ENCODE measurements around the gene TBC1D22A. TPM values are rescaled to one million over a fixed set of nuclear protein-coding genes. Genes with fewer than 3 reads are reported as not detected.
"Not testable (repeated sequence)": the region's sequence is repeated elsewhere in the genome, so short reads cannot be mapped to it uniquely, and the experiment has no call there.

Gene TBC1D22A
- total RNA-seq, 1 donor from 2014 or later = 33.0 TPM

GRCh38 chr22:47100646-47101200 lies 338.3 kb downstream of the TBC1D22A start:
- DNase-seq (ENCODE audit: low spot score) = no peak

GRCh38 chr22:47101321-47101885 lies 339.0 kb downstream of the TBC1D22A start:
- DNase-seq (ENCODE audit: low spot score) = no peak

GRCh38 chr22:47102081-47102480 lies 339.6 kb downstream of the TBC1D22A start:
- no peak for DNase-seq (ENCODE audit: low spot score)

GRCh38 chr22:47102648-47103047 lies 340.2 kb downstream of the TBC1D22A start:
- no peak for DNase-seq (ENCODE audit: low spot score)

DNA sequence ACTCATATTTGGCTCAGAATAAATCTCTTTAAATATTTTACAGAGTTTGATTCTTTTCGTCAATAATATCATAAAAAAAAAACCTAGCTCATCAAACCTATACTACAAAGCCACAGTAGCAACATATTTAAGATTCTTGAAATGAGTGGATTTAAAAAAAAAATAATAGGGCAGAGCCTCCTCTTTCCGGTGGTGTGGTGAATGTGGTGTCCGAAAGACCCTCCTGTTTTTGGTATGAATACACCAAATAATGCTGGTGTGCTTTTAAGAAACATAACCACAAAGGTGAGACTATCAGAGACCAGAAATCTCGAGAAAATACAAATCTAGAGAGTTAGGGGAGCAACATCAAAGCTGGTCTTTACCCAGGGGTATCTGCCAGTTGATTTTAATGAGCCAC lies 342.6 kb downstream of the TBC1D22A start:
- DNase-seq (ENCODE audit: low spot score) = no peak

GRCh38 chr22:47106806-47107205 lies 344.4 kb downstream of the TBC1D22A start:
- no peak for DNase-seq (ENCODE audit: low spot score)

- DNase-seq (ENCODE audit: low spot score) = no peak
Observed at GRCh38 chr22:47107431-47107830, 345.0 kb downstream of the TBC1D22A start.

DNA sequence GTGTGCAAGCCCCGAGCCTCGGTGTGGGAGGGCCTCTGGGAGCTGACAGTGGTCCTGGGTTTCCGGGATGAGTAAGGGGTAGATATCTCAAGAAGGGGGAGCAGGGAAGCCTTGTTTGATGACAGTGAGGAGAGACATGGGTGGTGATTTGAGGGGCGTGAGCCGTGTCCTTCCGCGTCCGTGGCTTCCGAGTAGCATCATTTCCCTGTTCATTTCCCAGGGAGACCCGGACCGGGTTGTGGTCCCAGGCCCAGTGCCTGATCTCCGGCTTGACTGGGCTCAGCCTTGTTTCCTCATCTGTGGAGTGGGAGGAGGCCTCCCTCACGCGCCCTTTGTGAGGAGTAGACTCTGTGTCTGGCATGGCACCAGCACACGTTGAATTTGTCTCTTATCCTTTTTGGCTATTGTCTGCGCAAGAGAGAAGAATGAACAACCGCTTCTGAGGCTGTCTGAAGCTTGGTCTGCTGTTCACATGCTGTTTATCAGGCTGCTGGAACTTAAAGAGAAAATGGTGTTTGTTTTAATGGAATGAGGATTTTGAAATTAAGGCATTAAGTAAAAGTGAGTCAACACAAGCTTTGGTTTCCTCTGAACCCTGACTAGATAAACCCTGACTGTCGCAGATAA lies 348.5 kb downstream of the TBC1D22A start:
- no peak for DNase-seq (ENCODE audit: low spot score)

GRCh38 chr22:47111626-47112581 lies 349.5 kb downstream of the TBC1D22A start:
- DNase-seq (ENCODE audit: low spot score) = no peak

- DNase-seq (ENCODE audit: low spot score) = no peak
Observed at GRCh38 chr22:47112582-47112965, 350.1 kb downstream of the TBC1D22A start.

DNA sequence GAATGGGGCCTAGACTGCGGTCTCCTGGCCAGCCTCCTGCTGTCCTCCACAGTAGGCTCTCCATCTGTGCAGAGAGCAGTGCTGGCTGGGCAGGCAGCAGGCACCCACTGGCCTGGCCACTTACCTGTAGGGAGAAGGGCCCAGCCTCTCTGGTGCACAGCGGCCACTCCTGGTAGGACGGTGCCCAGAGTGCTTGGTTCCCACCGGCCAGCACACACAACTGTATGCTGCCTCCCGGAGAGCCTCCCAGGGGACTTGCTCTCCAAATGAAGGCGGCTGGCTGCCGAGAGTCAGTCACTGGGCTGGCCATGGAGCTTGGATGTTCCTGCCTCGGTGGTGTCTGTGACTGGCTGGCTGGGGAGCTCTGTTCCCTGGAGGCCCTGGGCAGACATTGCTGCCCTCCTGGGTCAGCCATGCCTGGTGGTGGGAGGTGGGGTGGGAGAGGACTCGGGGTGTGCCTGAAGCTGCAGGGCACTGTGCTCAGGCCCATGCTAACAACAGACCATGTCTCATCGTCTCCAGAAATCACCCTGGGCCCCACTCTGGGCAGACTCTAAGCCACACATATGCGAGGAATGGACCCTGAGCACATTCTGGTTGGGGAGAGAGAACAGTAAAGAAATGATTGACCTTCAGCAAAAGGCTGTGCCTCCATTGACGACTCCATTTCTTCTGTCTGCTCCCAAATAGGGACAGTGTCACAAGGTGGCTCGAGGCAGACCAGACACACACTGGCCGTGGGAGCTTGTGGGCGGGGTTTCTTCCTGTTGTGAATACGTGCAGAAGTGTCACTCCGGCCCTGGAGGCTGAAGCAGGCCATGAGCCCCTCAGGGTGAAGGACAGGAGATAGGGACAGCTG lies 350.8 kb downstream of the TBC1D22A start:
- no peak for DNase-seq (ENCODE audit: low spot score)

DNA sequence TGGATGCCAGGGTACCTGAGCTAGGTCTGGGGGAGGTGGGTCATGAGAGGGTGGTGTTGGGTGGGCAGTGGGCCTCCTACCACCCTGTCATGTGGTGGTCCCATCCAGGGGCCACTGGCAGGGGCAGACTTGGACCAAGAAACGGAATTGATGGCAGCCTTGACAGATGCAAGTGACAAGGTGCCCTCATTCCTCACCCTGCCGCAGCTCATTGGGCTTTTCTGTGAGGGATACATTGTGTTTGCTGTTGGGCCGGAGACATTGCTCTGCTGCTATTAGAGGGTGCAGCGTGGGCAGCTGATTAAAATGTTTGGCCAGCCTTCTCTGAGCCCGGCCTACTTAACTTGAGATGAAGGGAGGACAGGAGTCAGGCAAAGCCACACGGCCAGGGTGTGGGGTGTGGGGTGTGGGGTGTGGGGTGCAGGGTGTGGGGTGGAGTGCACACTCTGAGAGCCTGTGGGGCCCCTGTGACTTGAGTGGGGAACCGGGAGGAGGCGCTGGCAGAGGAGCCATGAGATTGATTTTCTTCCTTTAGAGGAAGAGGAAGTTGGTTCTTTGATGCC lies 351.5 kb downstream of the TBC1D22A start:
- no peak for DNase-seq (ENCODE audit: low spot score)

DNA sequence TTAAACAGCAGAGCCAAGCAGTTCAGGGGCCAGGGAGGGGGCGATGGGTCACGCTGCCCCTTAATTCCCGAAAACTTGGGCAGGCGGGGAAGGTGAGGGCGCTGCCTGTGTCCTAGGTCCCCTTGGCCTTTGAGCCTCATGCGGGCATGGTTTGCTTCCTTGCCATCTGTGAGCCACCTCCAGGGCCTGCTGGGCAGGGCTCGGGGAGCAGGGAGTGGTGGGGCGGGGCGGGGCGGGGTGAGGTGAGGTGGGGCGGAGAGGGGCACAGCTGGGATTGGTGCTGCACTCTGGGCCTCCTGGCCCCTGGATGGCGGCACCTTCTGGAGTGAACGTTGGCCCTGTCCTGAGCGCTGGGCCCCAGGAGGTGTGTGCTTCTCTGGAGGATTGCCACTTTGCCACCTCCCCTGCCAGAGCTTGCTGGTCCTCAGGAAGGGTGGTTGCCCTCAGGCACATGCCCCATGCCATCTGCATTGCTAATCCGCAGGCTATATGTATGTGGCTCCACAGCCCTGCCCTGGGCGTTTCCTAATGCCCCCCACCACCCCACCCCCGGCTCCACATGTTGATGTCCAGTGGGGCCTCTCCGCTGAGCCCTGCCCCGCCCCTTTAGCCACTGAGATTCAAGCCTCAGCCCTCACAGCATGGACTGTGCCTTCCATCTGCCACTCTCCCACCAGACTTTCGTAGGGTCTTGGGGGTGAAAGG lies 352.5 kb downstream of the TBC1D22A start:
- DNase-seq (ENCODE audit: low spot score) = no peak

GRCh38 chr22:47115518-47115890 lies 353.1 kb downstream of the TBC1D22A start:
- no peak for DNase-seq (ENCODE audit: low spot score)

DNA sequence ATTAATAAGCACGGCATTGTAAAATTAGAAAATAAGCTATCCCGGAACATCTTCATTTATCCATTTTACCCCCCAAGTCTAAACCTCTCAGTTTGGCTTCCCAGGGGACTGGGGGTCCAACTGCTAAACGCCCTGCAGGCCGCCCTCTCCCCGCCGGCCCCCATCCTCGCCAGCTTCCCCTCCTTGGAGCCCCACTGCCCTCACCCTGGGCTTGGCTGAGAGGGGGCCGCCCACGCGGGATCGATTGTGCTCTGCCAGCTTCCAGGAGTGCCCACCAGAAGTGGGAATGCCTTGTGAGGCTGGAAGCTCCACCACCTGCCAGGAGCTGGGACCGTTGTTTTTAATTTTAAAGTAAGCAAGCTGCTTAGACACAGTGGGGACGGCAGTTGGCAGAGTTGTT lies 353.5 kb downstream of the TBC1D22A start:
- DNase-seq (ENCODE audit: low spot score) = no peak

DNA sequence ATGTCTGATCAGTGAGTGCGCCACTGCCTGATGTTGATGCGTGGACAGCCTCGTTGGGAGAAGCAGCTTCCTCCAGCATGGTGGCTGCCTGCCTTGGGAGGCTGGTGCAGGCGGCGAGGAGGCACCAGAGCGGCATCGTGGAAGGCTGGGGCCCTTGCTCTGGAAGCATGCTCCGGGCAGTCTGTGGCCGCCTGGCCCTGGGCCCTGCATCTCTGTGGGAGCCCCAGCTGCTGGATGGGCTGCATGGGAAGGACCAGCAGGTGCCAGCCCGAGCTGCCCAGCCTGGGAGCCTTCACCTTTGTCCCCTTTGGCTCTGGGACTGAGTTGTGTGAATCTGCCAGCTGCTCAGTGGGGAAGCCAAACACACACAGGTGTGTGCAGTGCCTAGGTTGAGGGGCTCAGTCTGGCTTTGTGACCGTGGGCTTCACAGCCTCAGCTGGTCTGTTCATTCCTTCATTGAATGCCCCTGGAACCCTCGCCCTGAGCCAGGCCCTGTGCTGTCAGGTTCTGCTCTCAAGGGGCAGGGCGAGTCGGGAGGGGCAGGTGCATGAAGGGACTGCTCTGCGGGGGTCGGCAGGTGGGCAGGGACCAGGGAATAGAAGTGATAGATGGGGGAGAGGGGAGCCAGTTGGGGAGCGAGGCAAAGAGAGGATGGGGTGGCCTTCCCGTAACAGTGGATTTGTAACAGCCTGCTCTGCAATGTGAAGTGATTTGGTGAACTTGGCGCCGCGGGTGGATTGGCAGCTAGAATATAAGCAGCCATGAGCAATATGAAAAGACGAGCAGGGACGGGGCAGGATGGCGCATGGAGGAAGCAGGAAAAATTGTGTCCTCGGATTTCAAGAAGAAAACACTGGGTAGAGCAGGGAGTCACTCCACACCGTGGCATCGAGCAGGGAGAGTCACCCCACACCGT lies 354.2 kb downstream of the TBC1D22A start:
- no peak for DNase-seq (ENCODE audit: low spot score)

GRCh38 chr22:47117442-47117841 lies 355.0 kb downstream of the TBC1D22A start:
- DNase-seq (ENCODE audit: low spot score) = not testable (repeated sequence)

DNA sequence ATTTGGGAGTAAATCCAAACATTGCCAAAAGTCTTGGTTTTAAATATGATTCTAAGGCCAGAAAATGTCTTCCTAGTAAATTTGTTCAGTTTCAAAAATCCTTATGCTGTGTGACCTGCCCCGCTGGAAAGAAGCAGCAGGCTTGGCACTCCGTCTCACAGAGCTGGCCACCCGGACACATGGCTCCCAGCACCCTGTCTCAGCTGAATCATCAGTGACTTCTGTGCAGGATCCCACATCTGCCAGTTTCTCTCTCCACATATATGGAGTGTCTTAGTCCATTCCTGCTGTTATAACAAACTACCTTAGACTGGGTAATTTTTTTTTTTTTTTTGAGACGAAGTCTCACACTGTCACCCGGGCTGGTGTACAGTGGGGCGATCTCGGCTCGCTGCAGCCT lies 356.7 kb downstream of the TBC1D22A start:
- DNase-seq (ENCODE audit: low spot score) = no peak

DNA sequence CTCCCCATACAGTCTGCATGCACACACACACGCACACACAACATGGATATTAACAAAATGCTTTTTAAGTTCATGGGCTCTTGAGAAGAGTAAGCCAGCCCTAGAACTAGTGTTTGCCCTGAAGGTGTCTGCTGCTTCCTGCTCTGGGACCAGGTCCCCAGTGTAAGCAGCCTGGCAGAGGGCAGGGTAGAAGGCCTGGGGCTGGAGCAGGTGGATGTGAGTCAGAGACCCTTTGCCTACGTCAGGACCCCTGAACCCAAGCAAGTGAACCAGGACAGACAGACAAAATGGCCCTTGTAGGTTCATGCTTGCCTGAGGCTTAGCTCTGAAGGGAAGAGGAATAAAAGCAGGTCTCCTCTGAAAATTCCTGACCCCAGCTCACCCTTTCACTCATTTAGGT lies 357.9 kb downstream of the TBC1D22A start:
- no peak for DNase-seq (ENCODE audit: low spot score)

DNA sequence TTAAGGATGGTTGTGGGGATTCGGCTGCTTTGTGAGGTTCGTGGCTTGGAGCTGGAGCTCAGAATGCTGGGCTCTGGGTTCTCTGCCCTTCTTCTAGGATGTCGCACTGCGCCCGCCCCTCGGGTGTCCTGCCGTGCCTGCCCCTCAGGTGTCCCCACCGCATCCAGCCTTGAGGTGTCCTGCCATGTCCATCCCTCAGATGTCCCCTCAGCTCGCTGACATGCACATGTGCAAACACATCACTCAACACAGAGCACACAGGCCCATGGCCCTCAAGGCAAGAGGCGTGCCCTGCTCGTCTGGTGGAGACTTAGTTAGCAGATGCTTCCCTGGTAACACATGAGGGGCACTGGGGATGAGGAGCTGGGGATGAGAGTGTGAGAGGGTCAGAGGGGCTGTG lies 359.3 kb downstream of the TBC1D22A start:
- no peak for DNase-seq (ENCODE audit: low spot score)
